Chondrocyte (in vitro differentiated cells): Measurements from ENCODE around the gene SKP1. TPM values are rescaled to one million over a fixed set of nuclear protein-coding genes. Genes with fewer than 3 reads are reported as not detected.

ENCODE experiments used
- DNase-seq: peaks from one replicate; pipeline ENCODE4 v3.0.0; 2021; ENCODE audit warnings: mixed read lengths, low spot score
- H3K27ac Mint-ChIP-seq: one replicate; pipeline ENCODE4 v1.8.0; 2021; ENCODE audit warnings: mild to moderate bottlenecking, moderate library complexity, mixed read lengths; ENCODE audit not compliant: unreplicated experiment
- H3K27me3 Mint-ChIP-seq: 2 replicates; pipeline ENCODE4 v1.8.0; 2021; ENCODE audit warnings: low read depth, mixed read lengths
- H3K36me3 Mint-ChIP-seq: 2 replicates; pipeline ENCODE4 v1.8.0; 2021; ENCODE audit warnings: low read depth, mixed read lengths
- H3K4me1 Mint-ChIP-seq: 2 replicates; pipeline ENCODE4 v1.8.0; 2021; ENCODE audit warnings: low read depth, mild to moderate bottlenecking, mixed read lengths
- H3K4me3 Mint-ChIP-seq: one replicate; pipeline ENCODE4 v1.8.0; 2021; ENCODE audit warnings: mild to moderate bottlenecking, moderate library complexity, mixed read lengths; ENCODE audit not compliant: unreplicated experiment
- H3K9me3 Mint-ChIP-seq: 2 replicates; pipeline ENCODE4 v1.8.0; 2021; ENCODE audit warnings: low read depth, mixed read lengths
- total RNA-seq: library from RNA; stranded (reverse); gene quantifications from 3 replicates; pipeline ENCODE4 v1.2.1, GENCODE V29; 2021
- TF ChIP-seq, protein P1 (sequence below): fragments of 200-600 bp; sonication (generic); IDR thresholded peaks from 2 replicates; pipeline ENCODE4 v1.5.0; 2021; ENCODE audit warnings: antibody characterized with exemption, mild to moderate bottlenecking, moderate library complexity

The SKP1 gene
- total RNA-seq, 1 donor from 2014 or later = 256 TPM

DNA sequence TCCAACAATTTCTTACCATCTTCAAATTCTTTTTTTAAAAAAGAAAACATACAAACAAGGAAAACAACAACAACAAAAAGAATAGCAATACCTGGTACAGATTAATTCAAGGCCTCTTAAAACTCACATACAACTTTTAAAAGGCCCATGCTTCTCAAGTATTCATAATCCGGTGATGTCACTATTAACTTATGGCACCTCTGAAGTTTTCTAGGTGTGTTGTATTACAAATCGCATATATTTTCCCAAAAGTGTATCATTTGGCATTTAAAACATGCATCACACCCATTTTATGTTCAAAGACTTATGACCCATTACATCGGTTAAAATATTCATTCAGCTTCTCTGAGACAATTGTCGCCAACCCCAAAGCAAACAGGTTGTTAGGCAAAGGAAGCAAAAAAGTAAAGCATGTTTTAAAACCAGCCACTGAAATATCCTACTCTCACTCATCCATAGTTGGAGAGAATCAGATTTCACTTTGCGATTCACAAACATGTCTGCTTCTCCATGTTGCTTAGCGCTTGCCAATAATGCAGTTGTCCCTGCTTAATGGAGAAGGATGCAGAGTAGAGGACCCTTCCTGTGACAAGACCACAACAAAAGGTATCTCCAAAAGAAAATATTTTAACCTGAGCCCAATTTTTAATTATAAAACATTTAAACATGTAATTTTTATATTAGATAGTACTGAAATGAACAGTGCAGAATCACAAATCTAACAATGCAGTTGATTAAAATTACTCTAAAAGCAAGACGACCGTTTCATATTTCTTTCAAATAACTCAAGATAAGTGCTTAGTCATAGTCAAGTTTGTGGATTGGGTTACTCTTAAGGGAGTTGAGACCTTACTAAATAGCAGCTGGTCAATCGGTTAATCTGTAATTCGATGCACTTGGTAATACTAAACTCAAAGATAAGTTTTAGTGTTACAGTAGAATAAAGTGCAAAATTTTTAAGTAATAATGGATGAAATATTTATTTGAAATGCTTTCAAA is 1.6 kb downstream of the SKP1 start:
- no peaks in the 10 kb centered on the region for H3K27me3 Mint-ChIP-seq
- DNase-seq = no peak
- H3K4me3 Mint-ChIP-seq = peak overlapping the region; percentile 91
- TF ChIP-seq, protein P1, sequence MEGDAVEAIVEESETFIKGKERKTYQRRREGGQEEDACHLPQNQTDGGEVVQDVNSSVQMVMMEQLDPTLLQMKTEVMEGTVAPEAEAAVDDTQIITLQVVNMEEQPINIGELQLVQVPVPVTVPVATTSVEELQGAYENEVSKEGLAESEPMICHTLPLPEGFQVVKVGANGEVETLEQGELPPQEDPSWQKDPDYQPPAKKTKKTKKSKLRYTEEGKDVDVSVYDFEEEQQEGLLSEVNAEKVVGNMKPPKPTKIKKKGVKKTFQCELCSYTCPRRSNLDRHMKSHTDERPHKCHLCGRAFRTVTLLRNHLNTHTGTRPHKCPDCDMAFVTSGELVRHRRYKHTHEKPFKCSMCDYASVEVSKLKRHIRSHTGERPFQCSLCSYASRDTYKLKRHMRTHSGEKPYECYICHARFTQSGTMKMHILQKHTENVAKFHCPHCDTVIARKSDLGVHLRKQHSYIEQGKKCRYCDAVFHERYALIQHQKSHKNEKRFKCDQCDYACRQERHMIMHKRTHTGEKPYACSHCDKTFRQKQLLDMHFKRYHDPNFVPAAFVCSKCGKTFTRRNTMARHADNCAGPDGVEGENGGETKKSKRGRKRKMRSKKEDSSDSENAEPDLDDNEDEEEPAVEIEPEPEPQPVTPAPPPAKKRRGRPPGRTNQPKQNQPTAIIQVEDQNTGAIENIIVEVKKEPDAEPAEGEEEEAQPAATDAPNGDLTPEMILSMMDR = no peak
- peaks cover 10% of the 10 kb centered on the region for H3K36me3 Mint-ChIP-seq
- H3K4me1 Mint-ChIP-seq = peaks cover 32% of the 10 kb centered on the region
- no peaks in the 10 kb centered on the region for H3K9me3 Mint-ChIP-seq
- H3K27ac Mint-ChIP-seq = peak overlapping the region; percentile 97

DNA sequence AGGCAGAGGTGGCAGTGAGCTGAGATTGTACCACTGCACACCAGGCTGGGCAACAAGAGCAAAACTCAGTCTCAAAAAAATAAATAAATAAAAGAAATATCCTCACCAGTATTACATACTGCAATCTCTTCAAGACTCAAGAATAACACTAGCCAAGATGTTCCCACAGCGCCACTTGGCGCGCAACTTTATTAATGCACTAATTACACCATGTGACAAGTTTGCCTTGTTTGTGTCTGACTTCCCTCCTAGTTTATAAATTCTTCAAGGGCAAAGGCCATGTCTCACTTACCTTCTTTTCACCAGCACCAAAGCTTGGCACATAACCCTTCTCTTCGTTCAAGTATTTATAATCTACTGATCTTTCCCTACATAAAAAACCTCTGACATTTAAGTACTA is 4.8 kb downstream of the SKP1 start:
- Mint-ChIP-seq H3K4me1 (peaks cover 29% of the 10 kb centered on the region), H3K4me3 (no peak overlapping the region), H3K27me3 (no peaks in the 10 kb centered on the region), H3K27ac (no peak overlapping the region), H3K9me3 (no peaks in the 10 kb centered on the region), H3K36me3 (peaks cover 20% of the 10 kb centered on the region)
- no peak for DNase-seq
- TF ChIP-seq, protein P1 = no peak

DNA sequence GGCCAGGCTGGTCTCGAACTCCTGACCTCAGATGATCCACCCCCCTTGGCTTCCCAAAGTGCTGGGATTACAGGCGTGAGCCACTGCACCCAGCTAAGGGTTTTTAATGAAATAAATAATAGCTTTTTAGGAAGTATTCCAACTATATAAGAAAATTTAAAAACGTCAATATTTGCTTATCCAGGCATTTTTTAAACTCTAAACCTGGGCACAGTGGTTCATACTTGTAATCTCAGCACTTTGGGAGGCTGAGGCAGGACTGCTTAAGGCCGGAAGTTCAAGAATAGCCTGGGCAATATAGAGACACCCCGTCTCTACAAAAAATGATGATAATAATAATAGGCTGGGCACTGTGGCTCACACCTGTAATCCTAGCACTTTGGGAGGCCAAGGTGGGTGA is 14.2 kb downstream of the SKP1 start:
- TF ChIP-seq, protein P1 = no peak
- Mint-ChIP-seq H3K4me1 (no peaks in the 10 kb centered on the region), H3K9me3 (peaks cover 9% of the 10 kb centered on the region), H3K27me3 (no peaks in the 10 kb centered on the region), H3K4me3 (no peak overlapping the region), H3K27ac (no peak overlapping the region), H3K36me3 (peaks cover 43% of the 10 kb centered on the region)
- DNase-seq = no peak

DNA sequence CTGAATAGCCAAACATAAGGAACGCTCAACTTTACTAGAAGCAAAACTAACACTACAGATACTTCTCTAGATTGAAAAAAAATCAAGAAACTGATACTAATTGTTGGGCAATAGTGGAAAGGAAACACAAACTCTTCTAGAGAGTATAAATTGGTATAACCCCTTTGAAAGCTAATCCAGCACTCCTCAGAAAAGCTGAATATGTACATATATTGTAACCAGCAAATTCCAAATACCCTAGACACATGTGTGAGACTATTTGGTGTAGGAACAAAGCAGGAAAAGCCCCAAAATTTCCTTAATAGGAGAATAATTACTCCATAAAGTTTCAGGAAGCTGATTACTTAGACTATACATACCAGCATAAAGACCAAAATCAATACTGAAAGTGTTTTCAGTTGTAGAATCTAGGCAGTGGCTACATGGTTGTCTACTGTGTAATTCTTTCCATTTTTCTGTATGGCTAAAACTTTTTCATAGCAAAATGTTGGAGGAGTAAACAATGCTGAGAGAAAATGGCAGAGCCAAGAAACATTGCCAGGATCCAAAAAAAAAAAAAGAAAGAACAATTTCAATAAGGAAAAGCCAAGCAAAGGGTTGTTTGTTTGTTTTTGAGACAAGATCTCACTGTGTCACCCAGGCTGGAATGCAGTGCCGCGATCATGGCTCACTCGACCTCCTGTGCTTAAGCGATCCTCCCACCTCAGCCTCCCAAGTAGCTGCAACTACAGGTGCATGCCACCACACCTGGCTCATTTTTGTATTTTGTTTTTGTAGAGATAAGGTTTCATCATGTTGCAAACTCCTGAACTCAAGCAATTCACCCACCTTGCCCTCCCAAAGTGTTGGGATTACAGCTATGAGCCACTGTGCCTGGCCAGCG is 15.0 kb downstream of the SKP1 start:
- H3K27ac Mint-ChIP-seq = no peak overlapping the region
- no peak overlapping the region for H3K4me3 Mint-ChIP-seq
- H3K9me3 Mint-ChIP-seq = peaks cover 9% of the 10 kb centered on the region
- TF ChIP-seq, protein P1 = no peak
- H3K36me3 Mint-ChIP-seq = peaks cover 46% of the 10 kb centered on the region
- no peaks in the 10 kb centered on the region for H3K27me3 Mint-ChIP-seq
- no peaks in the 10 kb centered on the region for H3K4me1 Mint-ChIP-seq
- DNase-seq = no peak

DNA sequence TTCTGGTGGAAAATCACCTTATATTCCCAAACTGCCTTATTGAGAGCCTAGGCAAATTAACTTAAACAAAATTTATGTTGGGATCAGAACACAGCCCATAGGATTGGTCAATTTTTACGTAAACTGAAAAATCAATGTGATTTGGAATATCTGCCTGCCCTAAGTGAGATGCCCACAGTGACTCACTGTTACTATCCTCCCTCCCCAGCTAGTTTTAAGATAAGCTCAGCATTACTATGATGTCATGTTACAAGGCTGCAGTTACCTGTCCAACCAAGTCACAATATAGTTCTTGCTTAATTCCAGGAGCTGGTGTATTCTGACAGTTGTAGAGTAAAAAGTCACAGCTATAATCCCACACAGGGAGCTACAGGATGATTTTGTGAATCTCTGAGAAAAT is 23.1 kb downstream of the SKP1 start:
- Mint-ChIP-seq H3K36me3 (peaks cover 37% of the 10 kb centered on the region), H3K4me1 (peaks cover 23% of the 10 kb centered on the region), H3K27me3 (no peaks in the 10 kb centered on the region), H3K9me3 (no peaks in the 10 kb centered on the region), H3K27ac (no peak overlapping the region), H3K4me3 (no peak overlapping the region)
- DNase-seq = no peak
- TF ChIP-seq, protein P1 = no peak
